Caco-2 (cell line): Measurements from ENCODE around the gene RBFOX1. TPM values are rescaled to one million over a fixed set of nuclear protein-coding genes. Genes with fewer than 3 reads are reported as not detected.

Source experiments
- BruUV-seq: library from RNA; stranded (reverse); fragments of 400-500 nt; replicated peaks from 2 replicates; lab custom pipeline; 2021; lab: Mats Ljungman, UMichigan
- CTCF ChIA-PET: fragments of 300-600 bp; sonication (Branson Sonifier 250); formaldehyde crosslinking; loops from one replicate; lab custom pipeline; 2022; ENCODE audit warnings: antibody characterized with exemption; lab: Charles Lee
- POLR2A ChIA-PET: fragments of 300-600 bp; sonication (Branson Sonifier 250); formaldehyde crosslinking; loops from one replicate; lab custom pipeline; 2022; ENCODE audit warnings: antibody characterized with exemption; lab: Charles Lee
- DNase-seq, 2 experiments: peaks; one replicate each; pipeline versions ENCODE4 v3.0.0 to v3.0.0-alpha.2; 2020 to 2022
- H3K27me3 ChIP-seq: replicated peaks from 2 replicates; pipeline ENCODE4 v1.6.0; 2011; ENCODE audit warnings: low read length; ENCODE audit not compliant: control insufficient read depth, insufficient read depth
- H3K36me3 ChIP-seq: 2 replicates; pipeline ENCODE4 v1.5.1; 2011; ENCODE audit warnings: low read length; ENCODE audit not compliant: control insufficient read depth, insufficient read depth
- H3K4me1 ChIP-seq: fragments of 250-450 bp; sonication (Bioruptor Pico); 2 replicates; pipeline ENCODE4 v1.5.1; 2020; ENCODE audit warnings: mild to moderate bottlenecking
- H3K4me3 ChIP-seq: 2 replicates; pipeline ENCODE4 v1.5.1; 2011; ENCODE audit warnings: low read depth, mild to moderate bottlenecking, control low read depth, low read length
- H3K9me3 ChIP-seq: fragments of 250-450 bp; sonication (Bioruptor Pico); 2 replicates; pipeline ENCODE4 v1.5.1; 2020; ENCODE audit warnings: mild to moderate bottlenecking, moderate library complexity
- H3K27ac Mint-ChIP-seq: one replicate; pipeline ENCODE4 v1.8.0; 2022; ENCODE audit warnings: mixed read lengths; ENCODE audit not compliant: unreplicated experiment
- H3K27me3 Mint-ChIP-seq: one replicate; pipeline ENCODE4 v1.8.0; 2022; ENCODE audit warnings: mixed read lengths; ENCODE audit not compliant: insufficient read depth, unreplicated experiment
- H3K36me3 Mint-ChIP-seq: one replicate; pipeline ENCODE4 v1.8.0; 2022; ENCODE audit warnings: mild to moderate bottlenecking, mixed read lengths; ENCODE audit not compliant: insufficient read depth, unreplicated experiment
- H3K4me1 Mint-ChIP-seq: one replicate; pipeline ENCODE4 v1.8.0; 2022; ENCODE audit warnings: low read depth, mixed read lengths; ENCODE audit not compliant: unreplicated experiment
- H3K4me3 Mint-ChIP-seq: one replicate; pipeline ENCODE4 v1.8.0; 2022; ENCODE audit warnings: mild to moderate bottlenecking, moderate library complexity, mixed read lengths; ENCODE audit not compliant: unreplicated experiment
- H3K9me3 Mint-ChIP-seq: one replicate; pipeline ENCODE4 v1.8.0; 2022; ENCODE audit warnings: mixed read lengths; ENCODE audit not compliant: unreplicated experiment
- CTCF ChIP-seq, 2 experiments: fragments of 200-600 bp in 1 of 2; IDR thresholded peaks; 1 replicate in 1 of 2; 2 replicates in 1 of 2; pipeline versions ENCODE4 v1.5.1 to v1.8.0; 2011 to 2022; ENCODE audit warnings: antibody characterized with exemption in 1 of 2, control low read depth in 1 of 2, inconsistent platforms in 1 of 2, low read depth in 1 of 2, low read length in 1 of 2, mild to moderate bottlenecking in 1 of 2, moderate library complexity in 1 of 2; ENCODE audit not compliant: insufficient read depth in 1 of 2, severe bottlenecking in 1 of 2, unreplicated experiment in 1 of 2
- intact Hi-C: fragments of 100-400 bp; cut with micrococcal nuclease; formaldehyde crosslinking; loops from one replicate; pipeline ENCODE4 v1.10.0; 2022; ENCODE audit not compliant: unreplicated experiment
- total RNA-seq: library from RNA; stranded (reverse); gene quantifications from 2 replicates; pipeline ENCODE4 v1.2.3, GENCODE V29; 2022

RBFOX1 gene
- total RNA-seq, 1 experiment from 2014 or later, result 0.91 TPM

DNA sequence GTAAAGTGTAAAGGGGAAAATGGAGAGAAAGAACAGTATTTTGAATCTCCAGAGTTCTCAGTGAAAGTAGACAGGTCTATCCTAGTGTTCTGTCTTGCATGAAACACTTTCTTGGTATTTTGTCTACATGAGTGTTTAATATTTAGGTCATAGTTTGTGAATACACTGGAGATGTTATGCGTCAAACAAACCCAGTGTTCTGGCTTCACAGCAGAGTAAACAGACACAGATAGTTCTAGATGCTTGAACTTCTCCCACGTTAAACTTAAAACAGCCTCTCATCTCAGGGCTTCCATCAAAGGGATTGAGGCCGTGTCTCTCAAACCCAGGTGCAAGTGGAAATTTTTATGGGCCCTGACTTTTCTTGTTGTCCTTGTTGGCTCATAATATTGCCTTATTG is 48.3 kb downstream of the RBFOX1 start:
- CTCF ChIA-PET, result no interaction called here
- no peaks in the 10 kb centered on the region for H3K36me3 ChIP-seq
- no TSS peak for BruUV-seq
- Mint-ChIP-seq H3K27ac (no peak overlapping the region), H3K4me1 (no peaks in the 10 kb centered on the region), H3K9me3 (peaks cover 10% of the 10 kb centered on the region), H3K27me3 (peaks cover 13% of the 10 kb centered on the region), H3K4me3 (no peak overlapping the region), H3K36me3 (no peaks in the 10 kb centered on the region)
- DNase-seq, result no peak
- H3K27me3 ChIP-seq, result no peaks in the 10 kb centered on the region
- H3K4me1 ChIP-seq, result no peaks in the 10 kb centered on the region
- intact Hi-C loops, result no loop called here
- no peak overlapping the region for H3K4me3 ChIP-seq
- no peak for TF ChIP-seq CTCF (IDR thresholded peaks at IDR 0.05; ENCODE audit: insufficient read depth in 1 of 2, low read depth in 1 of 2, low read length in 1 of 2, severe bottlenecking in 1 of 2, unreplicated experiment in 1 of 2)
- H3K9me3 ChIP-seq, result no peaks in the 10 kb centered on the region
- POLR2A ChIA-PET, result no interaction called here

DNA sequence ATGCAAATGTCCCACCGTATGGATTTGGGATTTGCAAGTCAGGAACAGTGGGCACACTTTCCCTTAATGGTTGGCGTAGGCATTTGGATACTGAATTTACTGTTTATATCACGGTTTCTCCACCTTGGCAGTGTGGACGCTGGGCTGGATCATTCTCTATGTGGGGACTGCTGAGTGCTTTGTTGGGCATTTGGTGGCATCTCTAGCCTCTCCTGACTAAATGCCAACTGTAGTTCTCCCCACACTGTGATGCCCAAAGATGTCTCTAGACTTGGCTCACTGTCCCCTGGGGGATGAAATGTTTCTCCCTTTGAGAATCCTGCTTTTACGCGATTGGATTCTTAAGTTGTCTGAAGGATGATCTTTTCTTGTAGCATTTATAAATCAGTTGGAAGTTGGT is 49.0 kb downstream of the RBFOX1 start:
- Mint-ChIP-seq H3K36me3 (no peaks in the 10 kb centered on the region), H3K4me1 (no peaks in the 10 kb centered on the region), H3K9me3 (peaks cover 10% of the 10 kb centered on the region), H3K27me3 (peaks cover 13% of the 10 kb centered on the region), H3K4me3 (no peak overlapping the region), H3K27ac (no peak overlapping the region)
- Histone ChIP-seq H3K4me1 (no peaks in the 10 kb centered on the region), H3K4me3 (no peak overlapping the region), H3K9me3 (no peaks in the 10 kb centered on the region), H3K36me3 (no peaks in the 10 kb centered on the region), H3K27me3 (no peaks in the 10 kb centered on the region)
- no peak for TF ChIP-seq CTCF (IDR thresholded peaks at IDR 0.05; ENCODE audit: insufficient read depth in 1 of 2, low read depth in 1 of 2, low read length in 1 of 2, severe bottlenecking in 1 of 2, unreplicated experiment in 1 of 2)
- no peak for DNase-seq
- ChIA-PET CTCF (no interaction called here), POLR2A (no interaction called here)
- intact Hi-C loops, result no loop called here
- BruUV-seq, result no TSS peak

- Mint-ChIP-seq H3K4me1 (no peaks in the 10 kb centered on the region), H3K27me3 (peaks cover 12% of the 10 kb centered on the region), H3K27ac (no peak overlapping the region), H3K4me3 (no peak overlapping the region), H3K9me3 (peaks cover 10% of the 10 kb centered on the region), H3K36me3 (no peaks in the 10 kb centered on the region)
- TF ChIP-seq CTCF (IDR thresholded peaks at IDR 0.05; ENCODE audit: insufficient read depth in 1 of 2, low read depth in 1 of 2, low read length in 1 of 2, severe bottlenecking in 1 of 2, unreplicated experiment in 1 of 2), result no peak
- H3K36me3 ChIP-seq, result no peaks in the 10 kb centered on the region
- ChIA-PET POLR2A (no interaction called here), CTCF (no interaction called here)
- H3K27me3 ChIP-seq, result no peaks in the 10 kb centered on the region
- no peaks in the 10 kb centered on the region for H3K4me1 ChIP-seq
- intact Hi-C loops, result no loop called here
- H3K4me3 ChIP-seq, result no peak overlapping the region
- no peak for DNase-seq
- BruUV-seq, result no TSS peak
- no peaks in the 10 kb centered on the region for H3K9me3 ChIP-seq
Observed at GRCh38 chr16:7382521-7382920, 49.9 kb downstream of the RBFOX1 start.
